Fibroblast of lung (primary cell): ENCODE measurements around the gene KCNE5. TPM values are rescaled to one million over a fixed set of nuclear protein-coding genes. Genes with fewer than 3 reads are reported as not detected.

Experiments
- DNase-seq, 2 donors: peaks; one replicate each; pipeline versions ENCODE4 v3.0.0 to v3.0.0-alpha.2; 2010; ENCODE audit warnings: low read depth in 2 of 2
- H2AFZ ChIP-seq: 2 replicates; pipeline ENCODE4 v1.5.1; 2012; ENCODE audit warnings: low read length, control low read depth, inconsistent platforms
- H3K27ac ChIP-seq: 2 replicates; pipeline ENCODE4 v1.5.1; 2011; ENCODE audit warnings: low read length, control low read depth; ENCODE audit not compliant: insufficient read depth
- H3K27me3 ChIP-seq: 2 replicates; pipeline ENCODE4 v1.5.1; 2011; ENCODE audit warnings: mild to moderate bottlenecking, low read length; ENCODE audit not compliant: control insufficient read depth, insufficient read depth
- H3K36me3 ChIP-seq: 2 replicates; pipeline ENCODE4 v1.5.1; 2011; ENCODE audit warnings: low read length; ENCODE audit not compliant: control insufficient read depth, insufficient read depth
- H3K4me1 ChIP-seq: 2 replicates; pipeline ENCODE4 v1.5.1; 2011; ENCODE audit warnings: low read length; ENCODE audit not compliant: control insufficient read depth, insufficient read depth; ENCODE audit errors: extremely low read depth
- H3K4me2 ChIP-seq: 2 replicates; pipeline ENCODE4 v1.5.1; 2011; ENCODE audit warnings: low read length, control low read depth; ENCODE audit not compliant: insufficient read depth; ENCODE audit errors: extremely low read depth
- H3K4me3 ChIP-seq, 4 experiments: fragments of 200-600 bp in 1 of 4; sonication (generic) in 1 of 4; replicated peaks in 1 of 4; 2 replicates each; pipeline ENCODE4 v1.5.1; 2011 to 2016; ENCODE audit warnings: low read length in 4 of 4, low read depth in 3 of 4, mild to moderate bottlenecking in 3 of 4, control low read depth in 2 of 4, inconsistent platforms in 1 of 4, mixed read lengths in 1 of 4; ENCODE audit not compliant: insufficient read depth in 1 of 4; ENCODE audit errors: control extremely low read depth in 1 of 4
- H3K79me2 ChIP-seq: 2 replicates; pipeline ENCODE4 v1.5.1; 2012; ENCODE audit warnings: mild to moderate bottlenecking, low read length, inconsistent platforms; ENCODE audit not compliant: control insufficient read depth, insufficient read depth
- H3K9ac ChIP-seq: 2 replicates; pipeline ENCODE4 v1.5.1; 2011; ENCODE audit warnings: mild to moderate bottlenecking, low read length, control low read depth; ENCODE audit not compliant: insufficient read depth
- H3K9me3 ChIP-seq: 2 replicates; pipeline ENCODE4 v1.5.1; 2012; ENCODE audit warnings: low read depth, low read length; ENCODE audit not compliant: control insufficient read depth, insufficient read depth
- H4K20me1 ChIP-seq: 2 replicates; pipeline ENCODE4 v1.5.1; 2011; ENCODE audit warnings: low read length; ENCODE audit not compliant: control insufficient read depth, insufficient read depth; ENCODE audit errors: extremely low read depth
- EZH2 ChIP-seq: IDR thresholded peaks from 2 replicates; pipeline ENCODE4 v1.5.1; 2012; ENCODE audit warnings: low read length, control low read depth, mild to moderate bottlenecking; ENCODE audit errors: missing control alignments
- polyA plus RNA-seq, 2 donors: library from polyadenylated mRNA; depleted of rRNA in 1 of 2; stranded (reverse) in 1 of 2; unstranded in 1 of 2; fragments of >200 nt; gene quantifications; 2 replicates each; pipeline ENCODE4 v1.2.1, GENCODE V29; 2011 to 2012; ENCODE audit warnings: missing spikeins in 1 of 2
- total RNA-seq: library from RNA; depleted of rRNA; stranded (reverse); fragments of >200 nt; gene quantifications from 2 replicates; pipeline ENCODE4 v1.2.1, GENCODE V29; 2014
- TF ChIP-seq, protein P1 (sequence below), 2 donors: IDR thresholded peaks in 1 of 2; conservative IDR thresholded peaks in 1 of 2; 1 replicate in 1 of 2; 2 replicates in 1 of 2; pipeline ENCODE4 v1.5.1; 2011 to 2012; ENCODE audit warnings: low read length in 2 of 2, control low read depth in 1 of 2, inconsistent platforms in 1 of 2, low read depth in 1 of 2, mild to moderate bottlenecking in 1 of 2

The KCNE5 gene
- total and polyA plus RNA-seq, 2 donors (not counting 1 experiment from before 2014, with no cell fraction given): 0.12 to 1.2 TPM

DNA sequence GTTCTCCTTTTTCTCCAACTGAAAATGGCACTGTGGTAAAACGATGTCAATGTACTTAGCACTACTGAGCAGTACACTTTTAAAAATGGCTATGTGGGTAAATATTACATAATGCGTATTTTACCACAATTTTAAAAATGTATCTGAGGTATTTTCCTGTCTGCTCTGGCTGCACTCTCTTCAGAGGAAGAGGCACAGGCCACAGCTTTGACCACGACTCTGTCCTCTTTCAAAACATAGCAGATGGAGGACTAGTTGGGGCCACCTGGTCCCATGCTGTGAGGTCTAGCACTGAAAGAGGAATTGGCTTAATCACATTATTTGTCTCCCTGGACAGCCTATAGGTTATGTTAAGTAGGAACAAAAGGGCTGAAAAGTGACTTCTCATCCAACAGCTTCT, 5.2 kb downstream of the KCNE5 start:
- H3K9ac ChIP-seq: no peak overlapping the region
- no peak overlapping the region for H3K4me2 ChIP-seq
- no peak overlapping the region for H3K4me3 ChIP-seq

DNA sequence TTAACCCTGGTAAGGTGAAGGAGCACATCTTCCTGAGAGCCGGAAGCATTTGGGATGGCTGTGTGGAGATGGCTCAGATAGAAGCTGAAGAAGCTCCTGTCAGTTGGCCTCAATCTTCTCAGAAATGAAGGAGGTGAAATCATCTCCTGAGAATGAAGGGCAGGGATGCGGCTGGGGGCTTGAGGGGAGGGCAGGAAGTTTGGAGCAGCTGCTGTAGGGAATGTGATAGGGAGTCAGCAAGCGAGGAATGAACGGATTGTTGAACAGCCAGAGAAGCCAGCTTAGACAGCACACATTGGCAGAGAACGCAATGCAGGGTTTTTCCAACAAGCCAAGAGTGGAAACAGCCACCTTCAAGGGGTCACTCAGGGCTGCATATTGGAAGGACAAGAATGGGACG, 10.0 kb downstream of the KCNE5 start:
- DNase-seq: no peak
- no peak overlapping the region for H3K27ac ChIP-seq

More for the DNA sequence above, 5.2 kb downstream of the KCNE5 start:
- H3K79me2 ChIP-seq: no peaks in the 10 kb centered on the region
- no peaks in the 10 kb centered on the region for H3K27me3 ChIP-seq
- no peaks in the 10 kb centered on the region for H3K9me3 ChIP-seq
- no peak for TF ChIP-seq EZH2
- TF ChIP-seq, protein P1, sequence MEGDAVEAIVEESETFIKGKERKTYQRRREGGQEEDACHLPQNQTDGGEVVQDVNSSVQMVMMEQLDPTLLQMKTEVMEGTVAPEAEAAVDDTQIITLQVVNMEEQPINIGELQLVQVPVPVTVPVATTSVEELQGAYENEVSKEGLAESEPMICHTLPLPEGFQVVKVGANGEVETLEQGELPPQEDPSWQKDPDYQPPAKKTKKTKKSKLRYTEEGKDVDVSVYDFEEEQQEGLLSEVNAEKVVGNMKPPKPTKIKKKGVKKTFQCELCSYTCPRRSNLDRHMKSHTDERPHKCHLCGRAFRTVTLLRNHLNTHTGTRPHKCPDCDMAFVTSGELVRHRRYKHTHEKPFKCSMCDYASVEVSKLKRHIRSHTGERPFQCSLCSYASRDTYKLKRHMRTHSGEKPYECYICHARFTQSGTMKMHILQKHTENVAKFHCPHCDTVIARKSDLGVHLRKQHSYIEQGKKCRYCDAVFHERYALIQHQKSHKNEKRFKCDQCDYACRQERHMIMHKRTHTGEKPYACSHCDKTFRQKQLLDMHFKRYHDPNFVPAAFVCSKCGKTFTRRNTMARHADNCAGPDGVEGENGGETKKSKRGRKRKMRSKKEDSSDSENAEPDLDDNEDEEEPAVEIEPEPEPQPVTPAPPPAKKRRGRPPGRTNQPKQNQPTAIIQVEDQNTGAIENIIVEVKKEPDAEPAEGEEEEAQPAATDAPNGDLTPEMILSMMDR (conservative IDR thresholded peaks at IDR 0.05 in 1 of 2, IDR thresholded peaks at IDR 0.05 in 1 of 2; ENCODE audit: low read depth in 1 of 2, low read length in 2 of 2): no peak
- no peak overlapping the region for H2AFZ ChIP-seq
- H3K27ac ChIP-seq: no peak overlapping the region
- H3K4me1 ChIP-seq: no peaks in the 10 kb centered on the region
- H3K36me3 ChIP-seq: no peaks in the 10 kb centered on the region
- no peaks in the 10 kb centered on the region for H4K20me1 ChIP-seq
- no peak for DNase-seq

DNA sequence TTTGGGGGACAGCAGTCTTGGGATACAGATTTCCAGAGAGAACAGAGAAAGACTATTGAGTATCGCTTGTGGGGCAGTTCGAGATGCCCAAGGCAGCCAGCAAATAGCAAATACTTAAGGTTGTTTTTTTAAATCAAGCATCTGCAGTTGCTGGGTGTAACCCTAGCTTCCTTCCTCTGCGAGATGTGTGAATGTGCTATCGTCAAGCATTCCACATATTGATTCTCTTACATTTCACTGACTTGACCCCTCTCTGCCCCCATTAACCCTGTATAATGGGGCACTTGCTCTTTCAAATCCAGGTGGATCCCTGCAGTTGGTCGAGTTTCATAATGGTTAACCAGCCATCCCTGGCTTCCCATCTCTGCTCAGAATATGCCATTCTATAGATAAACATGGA, 23.5 kb downstream of the KCNE5 start:
- Histone ChIP-seq H3K36me3 (no peaks in the 10 kb centered on the region), H3K9ac (no peak overlapping the region), H3K4me1 (no peaks in the 10 kb centered on the region), H3K4me3 (no peak overlapping the region), H2AFZ (no peak overlapping the region), H3K4me2 (no peak overlapping the region), H3K27ac (no peak overlapping the region), H3K79me2 (no peaks in the 10 kb centered on the region), H3K9me3 (no peaks in the 10 kb centered on the region), H3K27me3 (no peaks in the 10 kb centered on the region), H4K20me1 (no peaks in the 10 kb centered on the region)
- TF ChIP-seq EZH2: no peak
- TF ChIP-seq, protein P1 (conservative IDR thresholded peaks at IDR 0.05 in 1 of 2, IDR thresholded peaks at IDR 0.05 in 1 of 2; ENCODE audit: low read depth in 1 of 2, low read length in 2 of 2): no peak
- DNase-seq: no peak

More for the DNA sequence above, 10.0 kb downstream of the KCNE5 start:
- Histone ChIP-seq H3K4me1 (no peaks in the 10 kb centered on the region), H3K36me3 (no peaks in the 10 kb centered on the region), H2AFZ (no peak overlapping the region), H3K4me2 (no peak overlapping the region), H3K79me2 (no peaks in the 10 kb centered on the region), H3K9me3 (no peaks in the 10 kb centered on the region), H3K9ac (no peak overlapping the region), H4K20me1 (no peaks in the 10 kb centered on the region), H3K4me3 (no peak overlapping the region), H3K27me3 (no peaks in the 10 kb centered on the region)
- TF ChIP-seq, protein P1 (conservative IDR thresholded peaks at IDR 0.05 in 1 of 2, IDR thresholded peaks at IDR 0.05 in 1 of 2; ENCODE audit: low read depth in 1 of 2, low read length in 2 of 2): no peak
- TF ChIP-seq EZH2: no peak
